HTR-8/SVneo (cell line): ENCODE data around the gene TBC1D32.
A peak's percentile ranks its signal among the peaks of the same experiment; 100 is the strongest.
"Not testable (repeated sequence)": the region's sequence is repeated elsewhere in the genome, so short reads cannot be mapped to it uniquely, and the experiment has no call there.

Source experiments
- DNase-seq: peaks from one replicate; pipeline ENCODE4 v3.0.0; 2011; ENCODE audit warnings: low spot score, mixed read lengths; ENCODE audit not compliant: insufficient read length
- FAIRE-seq: peaks from 2 replicates; lab custom pipeline; 2011; peaks lifted over from hg19 to GRCh38; lab: Jason Lieb, UNC

The TBC1D32 gene, protein sequence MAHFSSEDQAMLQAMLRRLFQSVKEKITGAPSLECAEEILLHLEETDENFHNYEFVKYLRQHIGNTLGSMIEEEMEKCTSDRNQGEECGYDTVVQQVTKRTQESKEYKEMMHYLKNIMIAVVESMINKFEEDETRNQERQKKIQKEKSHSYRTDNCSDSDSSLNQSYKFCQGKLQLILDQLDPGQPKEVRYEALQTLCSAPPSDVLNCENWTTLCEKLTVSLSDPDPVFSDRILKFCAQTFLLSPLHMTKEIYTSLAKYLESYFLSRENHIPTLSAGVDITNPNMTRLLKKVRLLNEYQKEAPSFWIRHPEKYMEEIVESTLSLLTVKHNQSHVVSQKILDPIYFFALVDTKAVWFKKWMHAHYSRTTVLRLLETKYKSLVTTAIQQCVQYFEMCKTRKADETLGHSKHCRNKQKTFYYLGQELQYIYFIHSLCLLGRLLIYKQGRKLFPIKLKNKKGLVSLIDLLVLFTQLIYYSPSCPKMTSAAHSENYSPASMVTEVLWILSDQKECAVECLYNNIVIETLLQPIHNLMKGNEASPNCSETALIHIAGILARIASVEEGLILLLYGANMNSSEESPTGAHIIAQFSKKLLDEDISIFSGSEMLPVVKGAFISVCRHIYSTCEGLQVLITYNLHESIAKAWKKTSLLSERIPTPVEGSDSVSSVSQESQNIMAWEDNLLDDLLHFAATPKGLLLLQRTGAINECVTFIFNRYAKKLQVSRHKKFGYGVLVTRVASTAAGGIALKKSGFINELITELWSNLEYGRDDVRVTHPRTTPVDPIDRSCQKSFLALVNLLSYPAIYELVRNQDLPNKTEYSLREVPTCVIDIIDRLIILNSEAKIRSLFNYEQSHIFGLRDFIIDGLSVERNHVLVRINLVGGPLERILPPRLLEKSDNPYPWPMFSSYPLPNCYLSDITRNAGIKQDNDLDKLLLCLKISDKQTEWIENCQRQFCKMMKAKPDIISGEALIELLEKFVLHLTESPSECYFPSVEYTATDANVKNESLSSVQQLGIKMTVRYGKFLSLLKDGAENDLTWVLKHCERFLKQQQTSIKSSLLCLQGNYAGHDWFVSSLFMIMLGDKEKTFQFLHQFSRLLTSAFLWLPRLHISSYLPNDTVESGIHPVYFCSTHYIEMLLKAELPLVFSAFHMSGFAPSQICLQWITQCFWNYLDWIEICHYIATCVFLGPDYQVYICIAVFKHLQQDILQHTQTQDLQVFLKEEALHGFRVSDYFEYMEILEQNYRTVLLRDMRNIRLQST

DNA sequence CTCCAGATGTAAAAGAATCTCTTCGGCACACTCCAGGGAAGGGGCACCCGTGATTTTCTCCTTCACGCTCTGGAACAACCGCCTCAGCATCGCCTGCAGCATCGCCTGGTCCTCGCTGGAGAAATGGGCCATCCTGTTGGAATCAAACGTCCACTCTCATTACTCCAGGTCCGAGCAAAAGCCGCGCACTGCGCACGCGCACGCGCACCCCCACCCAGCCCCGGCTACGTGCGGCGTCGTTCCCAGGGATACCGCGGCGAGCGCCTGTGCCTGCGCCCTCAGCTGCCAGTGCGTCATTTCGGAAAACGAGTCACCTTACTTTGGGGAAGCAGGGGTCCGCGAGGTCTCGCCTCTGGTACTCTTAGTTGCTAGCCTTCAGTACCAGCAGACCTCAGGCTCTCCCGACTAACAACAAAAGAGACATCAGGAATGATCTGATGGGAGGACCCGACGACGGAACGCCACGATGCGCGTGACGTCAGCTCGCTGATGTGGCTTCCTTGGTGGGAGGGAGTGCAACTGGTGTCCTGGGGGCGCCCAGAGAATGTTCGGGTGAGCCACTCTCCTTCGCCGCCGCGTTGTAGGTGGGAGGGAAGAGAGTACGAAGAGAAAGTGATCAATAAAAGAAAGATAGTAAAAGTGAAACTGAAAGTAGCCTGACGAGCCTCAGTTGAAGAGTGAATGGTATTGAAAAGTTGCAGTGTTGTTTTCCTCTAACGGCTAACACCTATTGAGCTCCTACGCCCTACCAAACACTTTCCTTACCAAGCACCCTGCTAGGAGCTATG, at the start of gene TBC1D32:
Gene TBC1D32, minus strand, starts transcription at position 182 of the 788 bp plus-strand sequence. Its CDS starts 50 bp downstream, at position 132.
- peak; percentile 82 for FAIRE-seq
- peak; percentile 96 for DNase-seq

GRCh38 chr6:121383478-121383877, 49.2 kb upstream of the TBC1D32 start:
- no peak for DNase-seq
- FAIRE-seq, result no peak

DNA sequence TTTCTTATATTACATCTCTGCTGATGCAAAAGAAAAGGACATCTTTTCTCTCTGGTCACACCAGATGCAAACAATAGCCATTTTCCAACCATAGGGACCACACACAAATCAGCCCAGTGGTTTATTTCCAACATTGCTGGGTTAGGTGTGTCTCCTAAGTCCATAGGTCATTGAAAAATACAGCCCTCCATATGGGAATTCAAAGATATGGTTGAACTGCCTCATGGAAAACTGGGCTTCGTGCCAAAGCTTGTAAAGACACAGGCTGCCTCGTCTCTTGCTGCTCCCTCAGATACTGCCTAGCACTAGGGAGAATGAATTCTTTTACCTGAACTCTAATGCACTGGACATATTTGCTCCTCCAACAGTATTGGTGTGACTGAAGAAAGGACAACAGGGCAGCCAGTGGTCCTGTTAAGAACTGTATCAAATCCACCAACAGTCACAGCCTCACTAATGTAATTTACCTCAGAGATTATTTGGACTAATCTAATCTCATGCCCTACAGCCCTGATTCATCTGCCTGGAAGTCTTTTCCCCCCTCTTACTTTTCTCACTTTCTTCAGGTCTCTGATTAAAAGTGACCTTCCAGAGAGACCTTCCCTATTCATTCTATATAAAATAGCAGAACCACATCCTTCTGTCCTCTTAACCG, 48.3 kb upstream of the TBC1D32 start:
- DNase-seq (no peak), FAIRE-seq (no peak)

DNA sequence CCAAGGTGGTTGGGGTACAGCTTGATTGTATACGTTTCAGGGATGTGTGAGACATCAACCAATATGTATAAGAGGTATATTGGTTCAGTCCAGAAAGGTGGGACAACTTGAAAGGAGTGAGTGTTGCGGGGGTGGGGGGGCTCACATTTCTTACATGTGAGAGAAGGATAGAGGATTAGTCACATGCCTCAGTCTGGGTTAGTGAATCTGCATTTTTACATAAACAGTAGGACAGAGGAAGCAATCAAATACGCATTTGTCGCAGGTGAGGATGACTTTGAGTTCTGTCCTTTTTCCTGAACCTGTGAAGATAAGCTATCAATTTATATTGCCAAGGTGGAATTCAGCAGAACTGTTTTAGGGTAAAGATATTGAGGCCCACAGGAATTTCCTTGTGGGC, 42.1 kb upstream of the TBC1D32 start:
- no peak for DNase-seq
- FAIRE-seq, result no peak

DNA sequence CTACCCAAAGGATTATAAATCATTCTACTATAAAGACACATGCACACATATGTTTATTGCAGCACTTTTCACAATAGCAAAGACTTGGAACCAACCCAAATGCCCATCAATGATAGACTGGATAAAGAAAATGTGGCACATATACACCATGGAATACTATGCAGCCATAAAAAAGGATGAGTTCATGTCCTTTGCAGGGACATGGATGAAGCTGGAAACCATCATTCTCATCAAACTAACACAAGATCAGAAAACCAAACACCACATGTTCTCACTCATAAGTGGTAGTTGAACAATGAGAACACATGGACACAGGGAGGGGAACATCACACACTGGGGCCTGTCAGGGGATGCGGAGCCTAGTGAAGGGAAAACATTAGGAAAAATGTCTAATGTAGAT, 39.9 kb upstream of the TBC1D32 start:
- FAIRE-seq, result not testable (repeated sequence)

DNA sequence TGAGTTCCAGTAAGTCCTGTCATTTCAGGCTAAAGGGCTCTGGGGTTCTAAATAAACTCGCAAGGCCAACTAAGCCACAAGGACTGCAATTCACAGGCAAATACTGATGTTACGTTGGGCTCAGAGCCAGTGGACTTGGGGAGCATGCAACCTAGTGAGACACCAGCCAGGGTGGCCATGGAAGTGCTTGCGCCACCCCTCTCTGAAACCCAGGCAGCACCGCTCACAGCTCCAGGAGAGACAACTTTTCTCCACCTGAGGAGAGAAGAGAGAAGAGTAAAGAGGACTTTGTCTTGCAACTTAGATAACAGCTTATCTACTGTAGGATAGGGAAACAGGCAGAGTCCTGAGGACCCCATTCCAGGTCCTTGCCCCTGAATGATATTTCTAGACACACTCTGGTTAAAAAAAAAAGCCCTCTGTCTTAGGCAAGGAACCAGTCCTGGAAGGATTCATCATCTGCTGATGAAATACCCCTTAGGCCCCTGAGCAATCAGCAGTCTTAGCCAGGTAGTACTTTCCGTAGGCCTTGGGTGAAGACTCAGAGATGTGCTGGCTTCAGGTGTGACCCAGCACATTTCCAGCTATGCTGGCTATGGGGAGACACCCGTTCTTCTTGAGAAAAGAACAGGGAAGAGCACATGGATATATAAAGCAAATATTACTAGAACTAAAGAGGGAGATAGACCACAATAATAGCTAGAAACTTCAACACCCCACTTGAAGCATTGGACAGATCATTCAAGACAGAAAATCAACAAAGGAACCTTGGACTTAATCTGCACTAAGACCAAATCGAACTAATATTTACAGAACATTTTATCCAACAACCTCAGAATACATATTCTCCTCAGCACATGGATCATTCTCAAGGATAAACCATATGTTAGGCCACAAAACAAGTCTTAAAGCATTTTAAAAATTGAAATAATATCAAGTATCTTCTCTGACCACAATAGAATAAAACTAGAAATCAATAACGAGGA, 31.5 kb upstream of the TBC1D32 start:
- FAIRE-seq (no peak), DNase-seq (no peak)

More for the DNA sequence above, 39.9 kb upstream of the TBC1D32 start:
- DNase-seq, result not testable (repeated sequence)

- no peak for DNase-seq
- no peak for FAIRE-seq
Measured at GRCh38 chr6:121356575-121356974, 22.3 kb upstream of the TBC1D32 start.

DNA sequence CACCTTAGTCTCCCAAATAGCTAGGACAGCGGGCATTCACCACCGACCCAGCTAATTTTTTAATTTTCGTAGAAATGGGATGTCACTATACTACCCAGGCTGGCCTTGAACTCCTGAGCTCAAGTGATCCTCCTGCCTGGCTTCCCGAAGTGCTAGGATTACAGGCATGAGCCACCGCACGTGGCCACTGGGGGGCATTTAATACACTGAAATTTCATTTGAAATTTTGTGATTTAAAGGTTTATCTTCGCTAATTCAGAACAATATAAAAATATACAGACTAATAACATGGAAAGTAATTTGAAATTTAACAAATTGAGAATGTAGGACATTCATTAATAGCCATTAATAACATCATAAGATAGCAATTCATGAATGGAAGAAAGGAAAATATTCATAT, 20.5 kb upstream of the TBC1D32 start:
- no peak for FAIRE-seq

DNA sequence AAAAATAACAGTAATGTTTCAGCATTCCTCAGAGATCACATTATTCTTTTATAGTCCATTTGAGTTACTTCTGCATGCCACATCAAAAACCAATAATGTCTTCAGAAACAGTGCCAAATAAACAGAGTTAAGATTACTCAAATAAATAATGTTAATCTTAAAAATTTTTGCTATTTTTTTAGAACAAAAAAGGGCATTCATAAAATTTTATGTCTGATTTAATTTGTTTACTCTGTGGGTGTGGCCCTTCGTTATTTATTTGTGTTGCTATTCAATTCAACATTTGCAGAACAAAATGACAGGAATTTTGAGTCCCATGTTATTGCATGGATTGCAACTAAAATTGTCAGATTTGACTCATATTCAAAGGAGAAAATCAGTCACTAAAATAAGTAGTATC, 18.7 kb upstream of the TBC1D32 start:
- no peak for DNase-seq
- no peak for FAIRE-seq

More for the DNA sequence above, 20.5 kb upstream of the TBC1D32 start:
- no peak for DNase-seq

DNA sequence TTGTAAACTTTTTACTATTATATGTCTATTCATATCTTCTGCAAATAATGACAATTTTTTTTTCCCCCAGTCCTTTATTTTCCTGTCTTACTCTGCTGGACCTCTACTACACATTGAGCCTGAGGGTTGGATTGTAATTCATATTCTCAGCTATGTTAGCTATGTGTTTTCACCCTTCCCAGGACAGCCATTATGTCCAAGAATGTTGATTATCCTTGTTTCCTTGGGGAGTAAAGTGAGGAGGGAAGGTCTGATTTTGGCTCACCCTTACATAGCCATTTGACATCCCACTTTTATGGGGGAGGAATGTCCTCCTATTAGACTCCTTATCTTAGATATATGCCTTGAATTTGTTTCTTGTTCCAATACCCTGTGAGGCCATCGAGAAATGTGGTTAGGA, 17.6 kb upstream of the TBC1D32 start:
- FAIRE-seq, result peak; percentile 79
- no peak for DNase-seq

DNA sequence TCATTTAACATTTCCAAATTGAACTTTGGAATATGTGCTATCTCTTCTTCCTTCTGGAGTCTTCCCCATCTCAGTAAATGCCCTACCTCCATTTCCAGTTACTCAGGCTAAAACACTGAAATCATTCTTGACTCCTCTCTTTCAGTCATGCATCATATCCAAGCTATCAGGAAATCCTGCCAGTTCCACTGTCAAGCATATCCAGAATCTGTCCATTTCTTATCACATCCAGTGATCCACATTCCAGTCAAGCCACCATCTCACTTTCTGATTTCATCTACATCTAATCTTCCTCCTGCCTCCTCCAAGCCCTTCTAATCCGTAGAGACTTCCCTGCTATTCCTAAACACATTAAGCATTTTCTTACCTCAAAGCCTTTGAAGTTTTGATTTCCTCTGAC, 15.3 kb upstream of the TBC1D32 start:
- DNase-seq (no peak), FAIRE-seq (no peak)

GRCh38 chr6:121347484-121347883, 13.2 kb upstream of the TBC1D32 start:
- DNase-seq (no peak), FAIRE-seq (no peak)

DNA sequence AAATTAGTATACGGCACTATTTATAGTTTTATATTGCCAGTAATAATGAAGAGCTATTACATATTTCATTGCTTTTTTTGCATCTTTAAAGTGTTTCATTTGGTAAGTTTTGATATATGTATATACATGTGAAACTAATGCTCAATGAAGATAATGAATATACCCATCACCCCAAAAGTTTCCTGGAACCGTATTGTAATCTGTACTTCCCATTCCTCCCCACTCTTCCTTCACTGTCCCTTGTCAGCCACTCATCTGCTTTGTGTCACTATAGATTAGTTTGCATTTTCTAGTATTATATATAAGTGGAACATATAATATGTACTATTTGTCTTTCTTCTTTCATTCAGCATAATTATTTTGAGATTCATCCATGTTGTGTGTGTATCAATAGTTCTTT, 10.3 kb upstream of the TBC1D32 start:
- FAIRE-seq (no peak), DNase-seq (no peak)

- FAIRE-seq (no peak), DNase-seq (no peak)
Measured at GRCh38 chr6:121339639-121340226, 5.5 kb upstream of the TBC1D32 start.

GRCh38 chr6:121338956-121339355, 4.7 kb upstream of the TBC1D32 start:
- no peak for FAIRE-seq
- no peak for DNase-seq

- DNase-seq, result no peak
- FAIRE-seq, result no peak
Measured at GRCh38 chr6:121338366-121338765, 4.1 kb upstream of the TBC1D32 start.
